Prostate gland (tissue), 2 donors: ENCODE data around the gene LIF.

Experiments used
- POLR2A ChIP-seq: fragments of 450-650 bp; IDR thresholded peaks from one replicate; pipeline ENCODE4 v1.6.1; 2016; ENCODE audit warnings: antibody characterized with exemption, mild to moderate bottlenecking
- TF ChIP-seq, protein P1 (sequence below), 4 experiments: fragments of 200-600 bp in 2 of 4; fragments of 450-650 bp in 2 of 4; sonication (generic) in 2 of 4; IDR thresholded peaks; 1 replicate in 3 of 4; 2 replicates in 1 of 4; pipeline ENCODE4 v1.5.1; 2016 to 2019; ENCODE audit warnings: antibody characterized with exemption in 4 of 4, mild to moderate bottlenecking in 2 of 4, moderate library complexity in 2 of 4

DNA sequence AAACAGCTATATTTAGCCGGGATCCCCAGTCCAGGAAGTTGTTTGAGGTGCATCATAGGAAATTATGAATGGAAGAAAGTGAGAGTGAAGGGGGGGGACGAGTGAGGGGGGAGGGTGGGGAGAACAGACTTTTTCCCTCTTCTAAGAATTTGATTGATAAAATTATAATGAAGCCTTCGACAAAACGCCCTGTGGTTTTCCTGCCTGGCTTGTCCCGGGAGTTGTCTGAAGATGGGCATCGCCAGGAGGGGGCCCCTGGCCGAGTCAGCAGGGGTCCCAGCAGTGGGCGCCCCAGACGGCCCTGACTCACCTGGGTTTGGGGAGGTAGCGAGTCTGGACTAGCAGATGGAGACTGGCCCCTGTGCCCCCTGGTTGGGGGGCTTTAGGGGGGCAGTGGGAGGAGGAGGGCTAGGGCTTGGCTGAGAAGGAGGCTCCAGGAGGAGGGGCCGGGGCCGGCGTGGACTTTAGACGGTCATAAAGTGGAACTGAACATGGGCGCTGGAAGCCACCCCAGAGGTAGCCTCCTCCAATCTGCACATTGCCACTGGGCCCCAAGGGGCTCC lies 336 bp upstream of the LIF start:
- no peak for TF ChIP-seq POLR2A
- TF ChIP-seq, protein P1, sequence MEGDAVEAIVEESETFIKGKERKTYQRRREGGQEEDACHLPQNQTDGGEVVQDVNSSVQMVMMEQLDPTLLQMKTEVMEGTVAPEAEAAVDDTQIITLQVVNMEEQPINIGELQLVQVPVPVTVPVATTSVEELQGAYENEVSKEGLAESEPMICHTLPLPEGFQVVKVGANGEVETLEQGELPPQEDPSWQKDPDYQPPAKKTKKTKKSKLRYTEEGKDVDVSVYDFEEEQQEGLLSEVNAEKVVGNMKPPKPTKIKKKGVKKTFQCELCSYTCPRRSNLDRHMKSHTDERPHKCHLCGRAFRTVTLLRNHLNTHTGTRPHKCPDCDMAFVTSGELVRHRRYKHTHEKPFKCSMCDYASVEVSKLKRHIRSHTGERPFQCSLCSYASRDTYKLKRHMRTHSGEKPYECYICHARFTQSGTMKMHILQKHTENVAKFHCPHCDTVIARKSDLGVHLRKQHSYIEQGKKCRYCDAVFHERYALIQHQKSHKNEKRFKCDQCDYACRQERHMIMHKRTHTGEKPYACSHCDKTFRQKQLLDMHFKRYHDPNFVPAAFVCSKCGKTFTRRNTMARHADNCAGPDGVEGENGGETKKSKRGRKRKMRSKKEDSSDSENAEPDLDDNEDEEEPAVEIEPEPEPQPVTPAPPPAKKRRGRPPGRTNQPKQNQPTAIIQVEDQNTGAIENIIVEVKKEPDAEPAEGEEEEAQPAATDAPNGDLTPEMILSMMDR (IDR thresholded peaks at IDR 0.05) = no peak
